Transverse colon (tissue), 4 donors: Measurements from ENCODE around the gene SCLY. TPM values are rescaled to one million over a fixed set of nuclear protein-coding genes. Genes with fewer than 3 reads are reported as not detected.

Experiments
- DNase-seq: peaks from one replicate; pipeline ENCODE4 v3.0.0-alpha.2; 2019
- H3K27ac ChIP-seq, 4 donors: fragments of 200-600 bp; sonication (generic); 2 replicates each; pipeline ENCODE4 v1.5.1; 2016 to 2018; ENCODE audit warnings: inconsistent platforms in 4 of 4
- H3K27me3 ChIP-seq: fragments of 200-600 bp; sonication (generic); 2 replicates; pipeline ENCODE4 v1.5.1; 2017; ENCODE audit warnings: inconsistent platforms
- H3K36me3 ChIP-seq, 4 donors: fragments of 200-600 bp; sonication (generic); 2 replicates each; pipeline ENCODE4 v1.5.1; 2017 to 2019; ENCODE audit warnings: inconsistent platforms in 4 of 4
- H3K4me1 ChIP-seq, 4 donors: fragments of 200-600 bp; sonication (generic); 2 replicates each; pipeline ENCODE4 v1.5.1; 2017 to 2020; ENCODE audit warnings: inconsistent platforms in 4 of 4
- H3K4me3 ChIP-seq, 4 donors: fragments of 200-600 bp; sonication (generic); 1 replicate in 1 of 4; 2 replicates in 3 of 4; pipeline versions ENCODE4 v1.5.1 to v1.6.1; 2017 to 2019; ENCODE audit warnings: inconsistent platforms in 4 of 4
- H3K9me3 ChIP-seq, 2 donors: fragments of 200-600 bp; sonication (generic); 2 replicates each; pipeline ENCODE4 v1.5.1; 2017 to 2019; ENCODE audit warnings: inconsistent platforms in 2 of 2
- EP300 ChIP-seq: sonication (generic); formaldehyde crosslinking; IDR thresholded peaks from one replicate; pipeline ENCODE4 v1.6.1; 2017; ENCODE audit warnings: antibody characterized with exemption, low read depth
- POLR2A ChIP-seq: fragments of 450-650 bp; IDR thresholded peaks from one replicate; pipeline ENCODE4 v1.6.1; 2016; ENCODE audit warnings: antibody characterized with exemption, mild to moderate bottlenecking, moderate library complexity
- POLR2AphosphoS5 ChIP-seq, 3 donors: sonication (generic); formaldehyde crosslinking; IDR thresholded peaks; one replicate each; pipeline ENCODE4 v1.6.1; 2016; ENCODE audit warnings: antibody characterized with exemption in 3 of 3
- WGBS, 2 donors: methylation state at CpG; one replicate each; pipeline ENCODE4 v1.1.5; 2018; ENCODE audit warnings: low coverage in 1 of 2; 5-methylcytosine and 5-hydroxymethylcytosine counted together
- in situ Hi-C, 4 donors: fragments of 200-750 bp; cut with MboI; loops; one replicate each; pipeline versions ENCODE4 v1.15.0 to v1.15.1; 2017; ENCODE audit warnings: low sequenced_read_pairs in 3 of 4, low pct_ligation_motif_present in 1 of 4, low pct_unique_long_range_greater_than_20kb in 1 of 4
- intact Hi-C: fragments of 100-400 bp; cut with DNase I; formaldehyde crosslinking; loops from one replicate; pipeline ENCODE4 v1.15.1; 2023; ENCODE audit warnings: low total_unique reads
- total RNA-seq, 4 donors: library from RNA; depleted of rRNA; stranded (reverse); fragments of >200 nt; gene quantifications; one replicate each; pipeline ENCODE4 v1.1.0, GENCODE V29; 2016
- TF ChIP-seq, protein P1 (sequence below), 5 experiments: fragments of 200-600 bp in 3 of 5; fragments of 450-650 bp in 2 of 5; sonication (generic) in 3 of 5; IDR thresholded peaks; 1 replicate in 2 of 5; 2 replicates in 3 of 5; pipeline ENCODE4 v1.5.1; 2016 to 2017; ENCODE audit warnings: antibody characterized with exemption in 5 of 5, inconsistent platforms in 3 of 5, mild to moderate bottlenecking in 2 of 5, moderate library complexity in 1 of 5

Gene SCLY
- total RNA-seq, 4 donors from 2014 or later: 9.4 to 24.3 (median 11.1) TPM

DNA sequence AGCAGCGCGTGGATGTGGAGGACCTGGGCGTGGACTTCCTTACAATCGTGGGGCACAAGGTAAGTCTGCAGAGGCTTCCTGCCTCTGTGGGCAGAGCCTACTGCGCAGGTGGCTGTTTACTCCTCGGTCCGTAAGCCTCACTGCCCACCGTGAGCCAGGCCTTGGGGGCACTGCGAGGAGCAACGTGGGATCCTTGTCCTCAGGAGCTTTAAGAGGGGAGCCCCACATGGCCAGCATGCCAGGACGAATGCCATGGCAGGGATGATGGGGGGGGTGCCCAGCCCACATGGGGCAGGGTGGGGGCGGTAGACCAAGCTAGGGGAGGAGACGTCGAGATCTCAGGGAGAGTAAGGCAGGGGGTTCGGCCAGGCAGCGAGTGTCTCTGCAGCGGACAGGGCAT lies 21.4 kb downstream of the SCLY start:
- TF ChIP-seq POLR2A: no peak
- TF ChIP-seq, protein P1, sequence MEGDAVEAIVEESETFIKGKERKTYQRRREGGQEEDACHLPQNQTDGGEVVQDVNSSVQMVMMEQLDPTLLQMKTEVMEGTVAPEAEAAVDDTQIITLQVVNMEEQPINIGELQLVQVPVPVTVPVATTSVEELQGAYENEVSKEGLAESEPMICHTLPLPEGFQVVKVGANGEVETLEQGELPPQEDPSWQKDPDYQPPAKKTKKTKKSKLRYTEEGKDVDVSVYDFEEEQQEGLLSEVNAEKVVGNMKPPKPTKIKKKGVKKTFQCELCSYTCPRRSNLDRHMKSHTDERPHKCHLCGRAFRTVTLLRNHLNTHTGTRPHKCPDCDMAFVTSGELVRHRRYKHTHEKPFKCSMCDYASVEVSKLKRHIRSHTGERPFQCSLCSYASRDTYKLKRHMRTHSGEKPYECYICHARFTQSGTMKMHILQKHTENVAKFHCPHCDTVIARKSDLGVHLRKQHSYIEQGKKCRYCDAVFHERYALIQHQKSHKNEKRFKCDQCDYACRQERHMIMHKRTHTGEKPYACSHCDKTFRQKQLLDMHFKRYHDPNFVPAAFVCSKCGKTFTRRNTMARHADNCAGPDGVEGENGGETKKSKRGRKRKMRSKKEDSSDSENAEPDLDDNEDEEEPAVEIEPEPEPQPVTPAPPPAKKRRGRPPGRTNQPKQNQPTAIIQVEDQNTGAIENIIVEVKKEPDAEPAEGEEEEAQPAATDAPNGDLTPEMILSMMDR (IDR thresholded peaks at IDR 0.05): no peak
- intact Hi-C loops: no loop called here
- no peaks in the 10 kb centered on the region for H3K36me3 ChIP-seq
- no peak overlapping the region for H3K4me3 ChIP-seq
- H3K27ac ChIP-seq: no peak overlapping the region
- H3K4me1 ChIP-seq: no peaks in the 10 kb centered on the region
- H3K27me3 ChIP-seq: no peaks in the 10 kb centered on the region
- no peaks in the 10 kb centered on the region for H3K9me3 ChIP-seq
- no peak for DNase-seq
- in situ Hi-C loops: no loop called here
- 93% methylated on average over 17 of the region's 17 CpGs; no CpG with 5 or more reads in 1 of the 2 donors for WGBS, 2 donors

GRCh38 chr2:238082827-238083226 lies 22.0 kb downstream of the SCLY start:
- no peaks in the 10 kb centered on the region for H3K27me3 ChIP-seq
- WGBS, 2 donors: 88 to 100% methylated on average over 1 to 7 of the region's 7 CpGs
- no peak overlapping the region for H3K27ac ChIP-seq
- no peaks in the 10 kb centered on the region for H3K9me3 ChIP-seq
- no peak for DNase-seq
- in situ Hi-C loops (no loop called here), intact Hi-C loops (no loop called here)
- H3K4me3 ChIP-seq: no peak overlapping the region
- no peaks in the 10 kb centered on the region for H3K36me3 ChIP-seq
- TF ChIP-seq EP300 (no peak), POLR2AphosphoS5 (IDR thresholded peaks at IDR 0.05) (no peak), POLR2A (no peak)
- TF ChIP-seq, protein P1 (IDR thresholded peaks at IDR 0.05): no peak
- H3K4me1 ChIP-seq: no peaks in the 10 kb centered on the region

GRCh38 chr2:238083919-238084318 lies 23.1 kb downstream of the SCLY start:
- no peaks in the 10 kb centered on the region for H3K9me3 ChIP-seq
- H3K27ac ChIP-seq: no peak overlapping the region
- no peaks in the 10 kb centered on the region for H3K27me3 ChIP-seq
- whole genome bisulfite sequencing, 2 donors: 80 to 85% methylated on average over 1 to 5 of the region's 5 CpGs
- no peak for TF ChIP-seq POLR2A
- TF ChIP-seq, protein P1 (IDR thresholded peaks at IDR 0.05): no peak
- TF ChIP-seq EP300: no peak
- TF ChIP-seq POLR2AphosphoS5 (IDR thresholded peaks at IDR 0.05): no peak
- H3K36me3 ChIP-seq: no peaks in the 10 kb centered on the region
- in situ Hi-C loops (no loop called here), intact Hi-C loops (no loop called here)
- no peak for DNase-seq
- no peak overlapping the region for H3K4me3 ChIP-seq
- H3K4me1 ChIP-seq: no peaks in the 10 kb centered on the region

GRCh38 chr2:238084761-238085160 lies 24.0 kb downstream of the SCLY start:
- Histone ChIP-seq H3K27me3 (no peaks in the 10 kb centered on the region), H3K4me3 (no peak overlapping the region), H3K27ac (no peak overlapping the region), H3K4me1 (no peaks in the 10 kb centered on the region), H3K36me3 (no peaks in the 10 kb centered on the region), H3K9me3 (no peaks in the 10 kb centered on the region)
- intact Hi-C loops: no loop called here
- no peak for DNase-seq
- TF ChIP-seq POLR2A (no peak), POLR2AphosphoS5 (IDR thresholded peaks at IDR 0.05) (no peak), EP300 (no peak)
- TF ChIP-seq, protein P1 (IDR thresholded peaks at IDR 0.05): no peak
- WGBS, 2 donors: 83 to 91% methylated on average over 1 to 7 of the region's 7 CpGs
- in situ Hi-C loops: no loop called here
